ENCODE results near the gene HSPBP1.

The HSPBP1 gene

DNA sequence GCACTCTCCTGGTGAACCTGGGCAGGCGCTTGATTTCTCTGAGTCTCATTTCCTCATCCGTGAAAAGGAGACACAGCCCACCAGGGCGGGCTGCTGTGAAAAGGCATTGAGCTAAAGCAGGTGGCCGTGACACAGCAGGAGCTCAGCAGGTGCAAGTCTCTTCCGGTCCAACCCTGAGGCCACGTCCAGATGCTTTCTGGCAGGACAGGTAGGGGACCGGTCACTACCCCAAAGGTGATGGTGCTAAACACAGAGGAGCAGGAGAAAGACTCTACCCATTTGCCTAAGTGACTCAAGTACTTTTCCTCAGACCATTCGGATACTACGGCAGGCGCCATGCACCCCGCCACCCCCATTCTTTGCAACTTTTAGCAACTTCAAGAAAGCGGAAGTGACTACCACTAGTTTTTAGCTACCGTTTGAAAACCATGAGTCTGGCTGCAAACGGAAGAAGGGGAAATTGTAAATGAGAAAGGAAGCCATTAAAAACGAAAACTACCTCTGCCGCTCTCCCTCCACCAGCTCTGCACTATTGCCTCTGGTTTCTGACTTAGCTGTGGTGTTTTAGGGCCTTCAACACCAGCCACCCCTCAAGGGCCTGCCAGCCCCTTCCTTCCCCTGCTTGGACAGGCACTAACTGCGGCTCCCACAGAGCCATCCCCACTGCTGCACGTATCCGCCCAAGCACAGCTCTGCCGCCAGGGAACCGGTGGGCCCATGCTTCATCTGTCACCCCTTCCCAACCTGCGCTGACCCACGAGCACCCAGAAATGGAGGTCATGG, 25.9 kb downstream of the HSPBP1 start:
- no peak for DNase-seq (ENCODE audit: low read depth)

DNA sequence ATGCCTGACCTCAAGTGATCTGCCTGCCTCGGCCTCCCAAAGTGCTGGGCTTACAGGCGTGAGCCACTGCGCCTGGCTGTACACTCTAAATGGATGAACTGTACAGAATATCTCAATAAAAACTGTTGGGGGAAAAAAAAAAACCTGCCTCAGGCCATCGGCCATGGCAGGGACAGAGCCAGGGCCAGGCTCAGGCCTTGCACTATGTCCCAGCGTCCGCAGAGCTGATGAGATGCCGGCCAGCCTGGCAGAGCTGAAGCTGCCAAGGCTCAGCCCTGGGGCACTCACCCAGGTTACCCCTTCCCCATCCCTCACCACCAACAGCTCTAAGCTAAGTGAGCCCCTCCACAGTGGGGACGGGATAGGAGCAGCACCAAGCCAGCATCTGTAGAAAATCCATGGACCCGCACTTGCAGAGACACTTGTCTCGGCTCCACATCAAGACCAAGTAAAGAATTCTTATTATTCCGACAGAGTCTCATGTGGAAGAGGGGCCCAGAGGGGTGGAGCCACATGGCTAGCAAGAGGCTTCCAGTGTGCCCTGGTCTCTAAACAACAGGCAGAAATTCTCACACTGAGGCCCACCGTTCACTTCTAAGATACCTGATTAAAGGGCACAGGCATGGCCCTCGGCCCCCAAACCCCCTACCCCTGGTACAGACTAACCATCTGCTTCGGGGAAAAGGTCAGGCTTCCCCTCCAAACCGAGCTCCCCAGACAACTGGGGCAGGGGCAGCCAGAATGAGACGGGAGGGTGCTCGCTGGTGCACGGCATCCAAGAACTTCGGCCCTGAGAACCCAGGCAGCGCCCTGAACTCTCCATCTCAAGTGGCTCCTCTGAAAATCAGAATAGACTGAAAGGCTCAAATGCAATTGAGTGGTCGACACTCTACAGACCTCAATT, 26.9 kb downstream of the HSPBP1 start:
- DNase-seq (ENCODE audit: low read depth), result no peak

DNA sequence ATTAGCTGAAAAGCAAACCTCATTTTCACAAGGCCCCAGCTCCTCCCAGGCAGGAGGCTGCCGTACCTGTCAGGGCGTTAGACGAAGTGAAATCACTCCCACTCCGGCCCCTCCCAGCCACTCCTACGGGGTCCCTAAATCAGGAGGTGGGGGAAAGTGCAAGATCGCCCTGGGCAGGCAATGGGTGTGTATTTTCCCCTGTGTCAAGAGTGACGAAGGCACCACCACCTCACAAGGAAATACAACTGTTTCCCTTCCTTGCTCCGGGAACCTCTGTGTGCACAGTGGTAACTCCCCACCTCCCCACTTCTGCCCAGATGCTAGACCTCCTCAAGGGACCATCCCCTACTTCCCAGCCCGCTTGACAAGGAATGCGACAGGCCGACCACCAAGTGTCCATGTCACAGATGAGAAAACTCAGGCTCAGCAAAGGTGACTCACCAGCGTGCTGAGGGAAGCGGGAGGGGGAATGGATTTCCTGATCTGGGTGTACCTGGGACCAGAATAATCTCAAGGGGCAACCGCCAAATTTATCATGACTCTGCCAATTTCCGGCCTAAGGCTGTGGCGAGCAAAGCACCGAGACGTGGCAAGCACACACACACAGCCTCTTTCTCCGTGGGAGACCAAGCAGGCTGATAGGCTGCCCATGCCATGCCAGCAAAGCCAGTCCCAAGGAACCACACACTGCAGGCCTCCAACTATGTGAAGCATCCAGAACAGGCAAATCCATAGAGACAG, 28.4 kb downstream of the HSPBP1 start:
- no peak for DNase-seq (ENCODE audit: low read depth)

DNA sequence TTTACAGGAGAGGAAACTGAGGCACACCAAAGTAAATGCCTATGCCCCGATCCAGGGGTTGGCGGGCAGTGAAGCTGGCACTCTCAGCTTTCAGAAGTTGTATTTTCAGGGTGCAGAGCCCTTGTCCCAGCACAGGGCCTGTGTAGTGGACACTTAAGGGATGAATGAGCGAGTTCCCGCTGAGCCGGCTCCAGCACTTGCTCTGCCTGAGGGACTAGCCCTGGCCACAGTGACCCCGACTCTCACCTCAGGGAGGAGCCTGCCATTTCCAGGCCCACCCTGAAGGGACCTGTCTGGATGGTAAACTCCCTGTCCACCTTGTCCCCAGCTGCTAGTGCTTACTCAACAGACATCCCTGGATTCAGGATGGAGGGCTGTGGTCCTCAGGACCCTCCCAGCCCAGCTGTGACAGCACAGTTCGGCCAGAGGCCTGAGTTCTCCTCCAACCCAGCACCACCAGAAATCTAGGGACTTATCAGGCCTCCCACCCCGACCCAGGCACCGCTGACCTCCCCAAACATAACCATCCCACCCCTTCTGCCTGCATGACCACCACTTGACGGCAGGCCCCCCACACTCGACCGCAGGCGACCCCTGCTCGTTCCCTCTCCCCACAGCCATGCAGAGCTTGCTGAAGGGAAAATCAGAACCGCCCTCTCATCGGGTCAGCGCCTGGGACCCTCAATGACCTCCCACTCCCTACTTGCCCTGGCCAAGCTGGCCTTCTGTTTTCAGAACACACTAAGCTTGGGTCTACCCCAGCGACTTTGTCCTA, 29.5 kb downstream of the HSPBP1 start:
- DNase-seq (ENCODE audit: low read depth), result no peak

DNA sequence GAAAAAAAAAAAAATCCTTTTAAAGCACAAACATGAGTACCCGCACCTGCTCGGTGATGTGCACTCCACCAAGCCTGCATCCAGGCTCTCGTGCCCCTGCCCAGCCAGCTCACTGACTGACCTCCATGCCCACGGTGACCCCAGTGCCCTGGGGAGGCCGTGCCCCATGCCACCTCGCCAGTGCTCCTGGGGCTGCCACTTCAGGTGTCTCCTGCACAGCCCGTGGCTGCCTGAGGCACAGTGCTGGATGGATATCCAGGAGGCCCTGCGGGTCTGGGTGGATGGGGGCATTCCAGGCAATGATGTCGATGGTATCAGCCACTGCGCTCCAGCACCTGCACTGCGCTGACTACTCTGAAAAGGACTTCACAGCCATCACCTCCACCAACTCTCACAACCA, 30.1 kb downstream of the HSPBP1 start:
- no peak for DNase-seq (ENCODE audit: low read depth)

DNA sequence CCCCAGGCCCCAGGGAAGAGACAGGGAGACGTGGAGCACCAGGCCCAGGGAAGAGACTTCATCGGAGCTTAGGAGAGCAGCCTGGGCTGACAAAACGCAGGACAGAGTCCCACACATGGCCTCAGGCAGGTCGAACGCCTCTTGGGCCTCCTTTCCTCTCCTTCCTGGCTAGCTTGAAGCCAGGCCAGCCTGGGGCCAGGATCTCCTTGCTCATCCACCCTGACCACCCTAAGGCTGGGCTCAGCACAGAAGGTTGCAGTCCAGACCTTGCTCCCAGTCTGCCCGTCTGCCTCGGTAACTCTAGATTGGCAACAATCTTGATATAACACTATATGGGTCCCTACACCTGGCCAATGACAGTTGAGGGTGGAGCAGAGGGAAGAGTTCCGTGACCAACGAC, 31.2 kb downstream of the HSPBP1 start:
- DNase-seq (ENCODE audit: low read depth), result no peak

DNA sequence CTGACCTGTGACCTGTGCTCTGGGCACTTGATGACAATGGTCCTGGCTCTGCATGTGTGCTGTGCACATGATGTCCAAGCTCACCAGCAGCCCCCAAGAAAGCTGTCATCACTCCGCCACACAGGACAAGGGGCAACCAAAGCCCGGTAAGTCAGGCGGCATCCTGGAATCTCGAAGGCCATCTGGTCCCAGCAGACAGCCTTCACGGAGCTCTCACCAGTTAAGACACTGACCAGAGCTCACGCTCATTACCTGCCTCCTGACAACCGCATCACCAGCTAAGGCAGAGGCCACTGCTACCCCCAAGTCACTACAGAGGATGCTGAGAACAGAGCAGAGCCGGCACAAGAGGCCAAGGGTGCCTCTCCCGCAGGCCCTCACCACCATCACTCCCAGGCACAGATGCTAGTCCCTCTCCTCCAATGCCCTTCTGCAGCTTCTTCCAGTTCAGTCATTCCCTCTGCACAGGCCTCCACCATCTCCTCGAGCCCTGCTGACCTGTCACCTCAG, 31.7 kb downstream of the HSPBP1 start:
- no peak for DNase-seq (ENCODE audit: low read depth)

DNA sequence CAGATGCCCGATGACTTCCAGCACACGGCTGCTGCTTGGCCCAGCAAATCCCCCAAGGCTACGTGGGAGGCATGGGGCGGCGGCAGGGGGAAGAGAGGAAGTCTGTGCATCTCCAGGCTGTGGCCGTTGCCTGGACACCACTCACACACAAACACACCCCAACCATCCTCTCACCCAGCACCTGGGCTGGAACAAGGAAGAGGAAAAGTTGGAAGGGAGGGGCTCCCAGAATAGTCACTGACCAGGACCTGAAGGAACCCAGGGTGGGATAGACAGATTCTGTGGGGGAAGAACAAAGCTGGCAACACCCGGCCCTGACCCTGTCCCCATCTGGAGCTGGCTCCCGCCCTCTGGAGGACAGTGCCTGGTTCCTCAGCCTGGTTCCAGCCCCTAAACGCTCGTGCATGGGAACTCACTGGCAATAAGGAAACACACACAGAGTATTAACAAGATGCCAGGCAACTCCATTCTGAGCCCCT, 32.2 kb downstream of the HSPBP1 start:
- DNase-seq (ENCODE audit: low read depth), result no peak

DNA sequence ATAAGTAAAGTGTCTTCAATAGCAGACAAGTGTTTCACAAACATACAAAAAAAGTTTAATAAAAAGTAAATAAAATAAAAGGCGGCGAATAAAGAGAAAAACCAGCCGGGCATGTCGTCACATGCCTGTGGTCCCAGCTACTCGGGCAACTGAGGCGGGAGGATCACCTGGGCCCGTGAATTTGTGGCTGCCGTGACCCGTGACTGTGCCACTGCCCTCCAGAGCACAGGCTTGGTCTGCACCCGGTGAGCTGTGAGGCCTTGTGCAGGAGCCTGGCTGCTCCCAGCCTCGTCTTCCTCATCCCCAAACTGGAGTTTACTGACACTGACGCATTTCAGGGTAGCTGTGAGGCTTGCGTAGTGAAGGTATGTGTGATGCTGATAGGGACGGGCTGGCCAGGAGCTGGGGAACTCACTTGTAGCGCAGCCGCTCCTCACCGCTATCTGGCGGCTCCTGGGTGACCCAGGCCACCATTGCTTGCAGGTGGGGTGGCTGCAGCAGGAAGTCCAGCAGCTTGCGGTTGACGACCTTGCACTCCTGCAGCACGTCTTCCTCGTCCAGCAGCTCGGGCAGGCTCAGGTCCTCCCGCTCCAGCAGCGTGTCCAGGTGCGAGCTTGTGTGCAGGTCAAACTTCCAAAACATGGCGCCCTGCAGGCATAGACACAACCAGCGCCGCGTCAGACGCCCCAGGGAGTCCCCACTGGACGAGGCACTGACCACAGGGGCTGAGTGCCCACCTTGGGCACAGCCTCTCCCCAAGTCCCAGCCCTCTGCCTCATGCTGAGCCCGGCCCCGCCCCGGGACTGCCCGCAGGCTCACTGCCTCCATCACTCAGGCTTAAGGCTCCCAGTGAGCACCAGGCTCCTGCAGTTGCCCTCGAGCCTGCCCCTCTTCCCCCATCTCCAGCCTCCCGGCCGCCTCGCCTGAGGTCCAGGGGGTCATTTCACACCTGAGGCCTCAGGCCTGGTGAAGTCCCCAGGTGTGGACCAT, 33.2 kb downstream of the HSPBP1 start:
- DNase-seq (ENCODE audit: low read depth), result no peak

DNA sequence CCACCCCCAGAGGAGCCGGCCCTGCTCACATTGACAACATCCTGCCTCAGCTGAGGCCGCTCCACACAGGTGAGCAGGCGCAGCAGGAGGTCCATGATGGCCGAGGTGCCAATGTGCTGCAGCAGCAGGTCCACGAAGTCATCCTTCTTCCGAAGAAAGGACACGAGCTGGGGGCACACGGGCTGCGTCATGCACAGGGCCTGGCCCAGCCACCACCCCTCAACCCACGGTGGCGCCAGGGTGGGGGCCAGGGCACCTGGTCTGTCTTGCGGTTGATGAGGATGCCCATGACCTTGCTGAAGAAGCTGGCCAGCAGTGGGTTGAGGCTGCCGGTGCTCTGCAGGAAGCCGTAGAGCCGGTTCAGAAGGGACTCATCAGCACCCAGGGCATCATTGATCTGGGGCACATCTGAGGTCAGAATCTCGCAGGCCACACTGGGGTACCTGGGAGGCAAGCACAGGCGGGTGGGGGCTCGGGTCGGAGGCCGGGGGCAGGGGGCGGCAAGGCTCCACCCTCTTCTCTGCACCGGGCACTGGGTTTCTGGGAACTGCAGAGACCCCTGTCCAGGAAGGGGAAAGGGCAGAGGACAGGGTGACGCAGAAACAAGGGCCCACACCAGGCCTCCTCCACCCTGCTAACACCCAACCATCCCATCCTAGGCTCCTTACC, 34.5 kb downstream of the HSPBP1 start:
- DNase-seq (ENCODE audit: low read depth), result no peak

DNA sequence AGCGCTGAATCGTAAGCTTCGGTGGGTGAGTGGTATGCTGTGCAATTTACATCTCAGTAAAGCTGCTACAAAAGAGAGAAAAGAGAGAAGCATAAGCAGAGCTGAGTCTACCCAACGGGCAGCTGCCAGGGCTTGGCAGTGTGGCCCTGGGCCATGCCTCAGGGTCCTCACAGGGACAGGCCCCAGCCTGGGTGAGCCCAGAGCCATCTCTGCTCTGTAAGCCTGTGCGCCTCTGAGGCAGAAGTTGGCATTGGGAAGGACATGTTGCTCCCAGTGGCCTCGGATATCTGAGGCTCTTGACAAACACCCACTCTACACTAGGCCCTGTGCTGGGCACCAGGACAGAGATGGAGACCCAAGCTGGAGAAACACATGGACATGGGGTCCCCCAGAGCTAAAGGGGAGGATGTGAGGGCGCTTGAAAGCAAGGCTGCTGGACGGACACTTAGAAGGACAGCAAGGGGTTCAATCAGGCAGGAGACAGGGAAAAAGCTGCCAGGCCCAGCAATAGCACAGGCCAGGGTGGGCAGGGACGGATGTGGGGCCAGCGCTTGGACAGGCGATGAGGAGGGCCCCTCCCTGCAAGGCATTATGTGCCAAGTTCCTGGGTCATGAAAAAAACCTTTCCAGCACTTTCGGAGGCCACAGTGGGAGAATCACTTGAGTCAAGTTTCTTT, 35.8 kb downstream of the HSPBP1 start:
- no peak for DNase-seq (ENCODE audit: low read depth)

DNA sequence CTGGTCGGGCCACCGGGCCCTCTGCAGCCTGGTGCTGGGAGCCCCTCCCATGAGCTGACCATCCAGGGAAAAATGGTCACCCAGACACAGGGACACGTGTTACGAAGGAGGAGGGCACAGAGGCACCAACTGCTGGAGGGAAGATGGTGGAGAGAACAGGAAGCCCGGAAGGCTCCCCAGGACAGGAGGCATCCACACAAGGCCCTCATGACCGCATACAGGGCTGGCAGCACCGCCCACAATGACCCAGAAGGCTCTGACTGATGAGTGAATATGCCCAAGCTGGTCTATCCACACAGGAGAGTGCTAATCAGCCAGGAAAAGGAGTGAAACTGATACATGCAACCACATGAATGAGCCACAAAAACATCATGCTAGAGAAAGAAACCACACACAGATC, 37.4 kb downstream of the HSPBP1 start:
- DNase-seq (ENCODE audit: low read depth), result no peak

DNA sequence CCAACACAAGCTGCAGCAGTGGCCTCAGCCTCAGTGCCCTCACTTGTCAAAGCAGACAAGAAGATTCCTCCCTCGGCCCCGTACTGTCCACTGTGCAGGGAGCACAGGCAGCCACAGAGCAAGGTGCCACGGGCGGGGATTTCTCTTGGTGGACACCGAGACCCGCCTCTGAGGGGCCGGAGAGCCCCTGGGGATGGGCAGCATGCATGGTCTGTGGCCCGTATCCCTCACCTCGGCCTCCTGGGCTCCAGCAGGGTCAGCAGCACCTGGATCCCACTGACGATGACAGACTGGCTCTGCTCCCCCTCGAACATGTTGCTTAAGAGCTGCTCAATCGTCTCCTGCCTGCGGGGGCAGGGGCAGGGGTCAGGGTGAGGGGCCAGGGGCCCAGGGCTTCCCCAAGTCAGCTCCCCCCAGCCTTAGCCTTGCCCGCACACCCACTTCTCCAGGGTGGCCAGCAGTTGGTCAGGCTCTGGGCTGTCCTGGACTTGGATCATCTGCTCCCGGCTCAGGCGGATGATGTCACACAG, 37.9 kb downstream of the HSPBP1 start:
- no peak for DNase-seq (ENCODE audit: low read depth)

DNA sequence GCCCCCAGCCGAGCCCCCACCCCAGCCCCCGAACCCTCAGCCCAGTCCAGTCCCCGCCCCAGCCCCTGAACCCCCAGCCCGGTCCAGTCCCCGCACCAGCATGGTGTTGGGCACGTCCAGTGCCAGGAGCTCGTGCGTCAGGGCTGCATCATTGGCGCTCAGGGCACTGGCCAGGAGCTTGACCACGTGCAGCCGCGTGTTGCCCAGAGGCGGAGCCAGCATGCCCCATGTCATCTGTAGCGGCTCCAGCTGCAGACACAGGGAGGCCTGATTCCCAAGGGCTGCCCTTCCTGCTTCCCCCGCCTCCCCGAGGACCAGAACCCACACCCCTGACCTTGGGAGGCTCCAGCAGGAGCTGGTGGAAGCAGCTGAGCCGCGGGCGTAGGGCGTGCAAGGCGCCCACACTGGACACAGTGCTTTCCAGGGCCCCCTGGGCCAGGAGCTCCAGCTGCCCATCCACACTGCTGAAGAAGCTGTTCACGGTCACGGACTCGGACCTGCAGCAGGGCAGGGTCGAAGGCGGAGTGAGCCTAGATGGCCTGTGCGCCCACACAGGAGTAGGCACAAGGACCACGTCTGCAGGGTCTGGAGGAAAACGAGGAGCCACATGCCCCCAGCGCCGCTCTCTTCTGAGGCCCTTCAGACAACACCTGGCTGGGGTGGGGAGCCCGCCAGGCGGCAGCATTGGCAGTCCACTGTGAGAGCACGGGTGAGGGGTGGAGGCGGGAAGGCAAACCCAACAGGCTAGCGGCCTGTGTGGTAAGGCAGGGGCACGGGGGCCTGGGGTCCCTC, 38.6 kb downstream of the HSPBP1 start:
- no peak for DNase-seq (ENCODE audit: low read depth)

DNA sequence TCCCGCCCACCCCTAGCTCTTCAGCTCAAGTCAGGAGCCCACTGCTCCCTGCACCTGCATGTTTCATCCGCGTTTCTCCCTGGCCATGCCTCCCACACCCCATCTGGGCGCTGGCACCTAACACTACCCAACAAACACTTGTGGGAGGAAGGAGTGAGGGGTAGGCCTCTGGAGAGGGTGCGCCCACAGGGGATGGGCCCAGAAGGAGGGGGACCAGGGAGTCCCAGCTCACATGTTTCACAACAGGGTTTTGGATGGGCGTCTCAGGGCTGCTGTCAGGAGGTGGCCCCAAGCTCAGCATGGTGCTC, 39.2 kb downstream of the HSPBP1 start:
- no peak for DNase-seq (ENCODE audit: low read depth)

DNA sequence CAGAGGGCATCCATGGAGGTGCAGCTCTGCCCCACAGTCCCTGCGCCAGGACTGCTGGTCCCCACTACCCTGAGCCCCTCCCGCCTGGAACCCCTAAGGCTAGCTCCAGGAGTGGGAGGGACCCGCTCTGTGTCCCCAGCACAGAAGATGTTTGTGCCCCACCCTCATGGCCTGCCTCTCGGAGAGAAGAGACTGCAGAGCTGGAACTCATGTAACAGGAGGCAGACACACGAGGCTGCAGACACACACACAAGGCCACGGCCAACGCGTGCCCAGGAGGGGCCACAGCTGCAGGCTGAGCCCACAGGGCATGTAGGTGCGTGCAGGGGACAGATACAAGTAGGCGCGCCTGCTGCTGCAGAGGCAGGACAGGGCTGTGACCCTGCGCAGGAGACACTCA, 40.9 kb downstream of the HSPBP1 start:
- DNase-seq (ENCODE audit: low read depth), result no peak

DNA sequence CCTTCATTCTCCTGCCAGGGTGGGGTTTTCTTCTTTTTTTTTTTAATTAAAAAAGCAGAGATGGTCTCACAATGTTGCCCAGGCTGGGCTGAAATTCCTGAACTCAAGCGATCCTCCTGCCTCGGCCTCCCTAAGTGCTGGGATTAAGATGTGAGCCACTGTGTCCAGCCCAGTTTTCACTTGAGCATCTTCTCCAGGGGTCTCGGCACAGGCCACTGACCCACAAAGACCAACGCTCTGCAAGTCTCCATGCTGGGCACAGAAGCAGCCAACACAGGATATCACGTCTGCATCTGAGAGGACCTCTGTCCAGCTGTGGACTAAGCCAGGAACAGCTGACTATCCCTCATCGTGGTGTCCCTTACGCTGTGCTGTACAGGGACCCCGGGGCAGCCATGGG, 41.9 kb downstream of the HSPBP1 start:
- DNase-seq (ENCODE audit: low read depth), result no peak

DNA sequence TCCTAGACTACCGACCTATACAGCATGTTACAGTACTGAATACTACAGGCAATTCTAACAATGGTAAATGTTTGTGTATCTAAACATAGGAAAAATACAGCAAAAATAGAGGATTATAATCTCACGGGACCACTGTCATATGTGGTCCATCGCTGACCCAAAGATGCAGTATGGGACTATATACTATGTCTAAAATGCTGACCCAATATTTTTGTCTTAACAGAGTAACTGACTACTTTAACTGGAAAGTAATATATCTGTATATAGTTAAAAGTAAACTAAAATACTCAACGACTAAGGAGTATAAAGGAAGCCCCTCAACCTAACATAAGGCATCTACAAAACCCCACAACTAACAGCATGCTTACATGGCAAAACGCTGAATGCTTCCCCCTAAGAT, 46.9 kb downstream of the HSPBP1 start:
- no peak for DNase-seq (ENCODE audit: low read depth)
